ENCODE measurements around the gene LILRA6.
"Not testable (repeated sequence)": the region's sequence is repeated elsewhere in the genome, so short reads cannot be mapped to it uniquely, and the experiment has no call there.

Gene LILRA6

GRCh38 chr19:54229146-54229545 lies 13.4 kb downstream of the LILRA6 start:
- DNase-seq: no peak

GRCh38 chr19:54224619-54225018 lies 18.0 kb downstream of the LILRA6 start:
- DNase-seq: not testable (repeated sequence)

- DNase-seq: not testable (repeated sequence)
These were observed 18.7 kb downstream of the LILRA6 start for GRCh38 chr19:54223937-54224281.

GRCh38 chr19:54223277-54223936 lies 19.2 kb downstream of the LILRA6 start:
- not testable (repeated sequence) for DNase-seq

GRCh38 chr19:54222474-54223276 lies 19.9 kb downstream of the LILRA6 start, which contains the start of gene LILRB3:
TSS of gene LILRB3 (minus strand) at chr19:54223007. CDS start at chr19:54222976, 31 bp downstream.
- DNase-seq: not testable (repeated sequence)

GRCh38 chr19:54221947-54222346 lies 20.6 kb downstream of the LILRA6 start:
- not testable (repeated sequence) for DNase-seq

GRCh38 chr19:54219702-54220101 lies 22.9 kb downstream of the LILRA6 start:
- DNase-seq: not testable (repeated sequence)

GRCh38 chr19:54218960-54219661 lies 23.5 kb downstream of the LILRA6 start:
- DNase-seq: no peak

- DNase-seq: no peak
These were observed 24.3 kb downstream of the LILRA6 start for GRCh38 chr19:54218259-54218658.

GRCh38 chr19:54217517-54218247 lies 24.9 kb downstream of the LILRA6 start:
- not testable (repeated sequence) for DNase-seq

- DNase-seq: no peak
These were observed 25.7 kb downstream of the LILRA6 start for GRCh38 chr19:54216869-54217268.

GRCh38 chr19:54214734-54215133 lies 27.9 kb downstream of the LILRA6 start:
- not testable (repeated sequence) for DNase-seq

- DNase-seq: not testable (repeated sequence)
These were observed 28.4 kb downstream of the LILRA6 start for GRCh38 chr19:54214217-54214616.

- DNase-seq: no peak
These were observed 31.4 kb downstream of the LILRA6 start for GRCh38 chr19:54211235-54211634.

- DNase-seq: no peak
These were observed 32.6 kb downstream of the LILRA6 start for GRCh38 chr19:54209811-54210494.

GRCh38 chr19:54209058-54209810 lies 33.4 kb downstream of the LILRA6 start:
- DNase-seq: no peak

- no peak for DNase-seq
These were observed 33.9 kb downstream of the LILRA6 start for GRCh38 chr19:54208784-54209057.

GRCh38 chr19:54207983-54208783 lies 34.4 kb downstream of the LILRA6 start:
- no peak for DNase-seq

- DNase-seq: no peak
These were observed 35.0 kb downstream of the LILRA6 start for GRCh38 chr19:54207676-54207982.

GRCh38 chr19:54207193-54207592 lies 35.4 kb downstream of the LILRA6 start:
- not testable (repeated sequence) for DNase-seq

- DNase-seq: no peak
These were observed 35.8 kb downstream of the LILRA6 start for GRCh38 chr19:54206831-54207177.

Data from activated effector memory CD4-positive, alpha-beta T cell treated with Interleukin-2 at 50 U/mL for 16 hours (primary cell).